GM12865 (cell line): ENCODE measurements around the gene TGM1.
"Not testable (repeated sequence)": the region's sequence is repeated elsewhere in the genome, so short reads cannot be mapped to it uniquely, and the experiment has no call there.

Experiments used
- DNase-seq: peaks from one replicate; pipeline ENCODE4 v3.0.0; 2010; ENCODE audit warnings: low read depth
- H3K4me3 ChIP-seq: 2 replicates; pipeline ENCODE4 v1.5.1; 2011; ENCODE audit warnings: mild to moderate bottlenecking, low read depth, low read length, control low read depth
- CTCF ChIP-seq: IDR thresholded peaks from 2 replicates; pipeline ENCODE4 v1.5.1; 2011; ENCODE audit warnings: low read length, control low read depth, low read depth, inconsistent platforms; ENCODE audit not compliant: insufficient read depth; ENCODE audit errors: missing control alignments

TGM1 gene

DNA sequence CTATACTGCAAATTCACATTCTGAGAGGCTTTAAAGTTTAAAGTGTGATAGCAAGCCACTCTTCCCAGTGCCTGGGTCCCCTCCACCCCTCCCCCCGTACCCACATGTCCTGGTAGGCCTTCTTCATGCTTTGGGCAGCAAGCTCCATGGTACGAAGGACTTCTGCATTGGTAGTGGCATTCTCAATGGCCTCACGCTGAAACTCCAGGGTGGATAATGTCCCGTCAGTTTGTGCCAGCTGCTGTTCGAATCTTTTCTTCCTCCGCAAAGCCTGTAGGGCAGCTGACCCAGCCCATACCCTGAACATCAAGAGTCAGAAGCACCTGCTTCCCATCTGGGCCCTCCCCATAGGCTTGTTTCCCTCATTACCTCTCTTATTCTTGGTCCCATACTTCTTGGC, 51.7 kb downstream of the TGM1 start:
- no peak for DNase-seq
- H3K4me3 ChIP-seq = no peak overlapping the region
- TF ChIP-seq CTCF = no peak

DNA sequence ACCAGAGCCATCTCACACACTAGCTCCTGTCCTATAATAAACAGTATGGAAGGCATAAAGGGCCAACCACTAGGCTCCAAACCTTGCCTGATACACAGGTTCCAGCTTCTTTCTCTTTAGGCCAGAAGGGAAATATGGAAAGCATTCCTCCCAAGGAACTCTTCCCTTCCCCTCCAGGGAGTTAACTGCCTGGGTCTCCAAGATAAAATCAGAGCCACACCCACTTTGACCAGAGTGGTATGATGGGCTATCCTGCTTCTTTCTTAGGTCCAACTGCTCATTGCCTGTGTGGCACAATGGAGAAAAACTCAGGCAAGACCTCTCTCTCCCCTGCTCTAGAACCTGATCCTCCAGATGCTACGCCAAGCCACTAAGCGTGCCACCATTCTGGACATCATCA, 55.4 kb downstream of the TGM1 start:
- no peak overlapping the region for H3K4me3 ChIP-seq
- no peak for TF ChIP-seq CTCF
- DNase-seq = no peak

GRCh38 chr14:24207104-24207551, 55.8 kb downstream of the TGM1 start:
- no peak for TF ChIP-seq CTCF
- H3K4me3 ChIP-seq = no peak overlapping the region
- no peak for DNase-seq

GRCh38 chr14:24206260-24207103, 56.5 kb downstream of the TGM1 start:
- no peak for TF ChIP-seq CTCF
- DNase-seq = no peak
- H3K4me3 ChIP-seq = no peak overlapping the region

GRCh38 chr14:24204163-24205146, 58.5 kb downstream of the TGM1 start:
- no peak overlapping the region for H3K4me3 ChIP-seq
- TF ChIP-seq CTCF = no peak
- no peak for DNase-seq

- not testable (repeated sequence) for H3K4me3 ChIP-seq, DNase-seq
These were observed 59.6 kb downstream of the TGM1 start for GRCh38 chr14:24203249-24203886.

GRCh38 chr14:24202538-24202937, 60.4 kb downstream of the TGM1 start:
- H3K4me3 ChIP-seq, DNase-seq: not testable (repeated sequence)
